Loucy (cell line): Measurements from ENCODE around the gene GPATCH11.

Experiments
- CTCF ChIP-seq: fragments of 200-600 bp; sonication (generic); conservative IDR thresholded peaks from 2 replicates; pipeline ENCODE4 v1.5.1; 2014; ENCODE audit warnings: mild to moderate bottlenecking, antibody characterized with exemption, low read length
- EZH2phosphoT487 ChIP-seq: fragments of 200-600 bp; IDR thresholded peaks from 2 replicates; pipeline ENCODE4 v1.6.1; 2018; ENCODE audit warnings: antibody characterized with exemption, mild to moderate bottlenecking, moderate library complexity, borderline replicate concordance

GRCh38 chr2:37084797-37085196 lies 479 bp downstream of the GPATCH11 start:
- TF ChIP-seq CTCF (no peak), EZH2phosphoT487 (no peak)
